GM23338 (cell line): ENCODE results near the gene ETFBKMT. TPM values are rescaled to one million over a fixed set of nuclear protein-coding genes. Genes with fewer than 3 reads are reported as not detected.

Source experiments
- CREB1 ChIP-seq: fragments of 250-450 bp; sonication (Bioruptor Pico); IDR thresholded peaks from 2 replicates; pipeline ENCODE4 v1.5.0; 2020; ENCODE audit warnings: low read depth, mild to moderate bottlenecking, moderate library complexity
- ETS1 ChIP-seq: IDR thresholded peaks from 2 replicates; pipeline ENCODE4 v1.6.1; 2016; ENCODE audit warnings: antibody characterized with exemption
- EZH2 ChIP-seq: fragments of 200-600 bp; sonication (generic); IDR thresholded peaks from one replicate; pipeline ENCODE4 v1.8.0; 2017; ENCODE audit warnings: antibody characterized with exemption, mild to moderate bottlenecking, low read depth; ENCODE audit not compliant: unreplicated experiment
- EZH2phosphoT487 ChIP-seq: fragments of 200-600 bp; sonication (generic); IDR thresholded peaks from one replicate; pipeline ENCODE4 v1.8.1; 2018; ENCODE audit warnings: antibody characterized with exemption; ENCODE audit not compliant: unreplicated experiment
- POLR2AphosphoS5 ChIP-seq: IDR thresholded peaks from 2 replicates; pipeline ENCODE4 v1.6.1; 2016; ENCODE audit warnings: antibody characterized with exemption, low read depth
- STAT1 ChIP-seq: IDR thresholded peaks from one replicate; pipeline ENCODE4 v1.6.1; 2016; ENCODE audit warnings: antibody characterized with exemption; ENCODE audit not compliant: unreplicated experiment
- ZNF331 ChIP-seq: fragments of 250-450 bp; sonication (Bioruptor Pico); IDR thresholded peaks from 2 replicates; pipeline ENCODE4 v1.5.0; 2020; ENCODE audit warnings: low read depth, mild to moderate bottlenecking, moderate library complexity
- ZNF462 ChIP-seq: fragments of 250-450 bp; sonication (Bioruptor Pico); IDR thresholded peaks from 2 replicates; pipeline ENCODE4 v1.5.0; 2020; ENCODE audit warnings: mild to moderate bottlenecking, moderate library complexity
- polyA plus RNA-seq: library from polyadenylated mRNA; unstranded; fragments of >200 nt; fragmentation: Nextera tagmentation; extraction: Ambion mirVana; gene quantifications from 2 replicates; pipeline ENCODE4 v1.2.1, GENCODE V29; 2016
- total RNA-seq: library from RNA; depleted of rRNA; stranded (reverse); fragments of >200 nt; shearing (Covaris generic); gene quantifications from 2 replicates; pipeline ENCODE4 v1.2.3, GENCODE V29; 2014

ETFBKMT gene
- total and polyA plus RNA-seq, 2 experiments from 2014 or later: 0.79 to 3.2 TPM

GRCh38 chr12:31629756-31630732, 29.4 kb upstream of the ETFBKMT start (continued):
- TF ChIP-seq ZNF462 (no peak), EZH2 (no peak), EZH2phosphoT487 (no peak), CREB1 (no peak), POLR2AphosphoS5 (no peak), STAT1 (no peak), ZNF331 (CRISPR knock-in tag) (no peak), ETS1 (no peak)
